GM04504 (cell line): ENCODE results near the gene GLRA1.
"Not testable (repeated sequence)": the region's sequence is repeated elsewhere in the genome, so short reads cannot be mapped to it uniquely, and the experiment has no call there.

Source experiments
- DNase-seq: peaks from one replicate; pipeline ENCODE4 v3.0.0-alpha.2; 2012; ENCODE audit warnings: low read depth

The GLRA1 gene

DNA sequence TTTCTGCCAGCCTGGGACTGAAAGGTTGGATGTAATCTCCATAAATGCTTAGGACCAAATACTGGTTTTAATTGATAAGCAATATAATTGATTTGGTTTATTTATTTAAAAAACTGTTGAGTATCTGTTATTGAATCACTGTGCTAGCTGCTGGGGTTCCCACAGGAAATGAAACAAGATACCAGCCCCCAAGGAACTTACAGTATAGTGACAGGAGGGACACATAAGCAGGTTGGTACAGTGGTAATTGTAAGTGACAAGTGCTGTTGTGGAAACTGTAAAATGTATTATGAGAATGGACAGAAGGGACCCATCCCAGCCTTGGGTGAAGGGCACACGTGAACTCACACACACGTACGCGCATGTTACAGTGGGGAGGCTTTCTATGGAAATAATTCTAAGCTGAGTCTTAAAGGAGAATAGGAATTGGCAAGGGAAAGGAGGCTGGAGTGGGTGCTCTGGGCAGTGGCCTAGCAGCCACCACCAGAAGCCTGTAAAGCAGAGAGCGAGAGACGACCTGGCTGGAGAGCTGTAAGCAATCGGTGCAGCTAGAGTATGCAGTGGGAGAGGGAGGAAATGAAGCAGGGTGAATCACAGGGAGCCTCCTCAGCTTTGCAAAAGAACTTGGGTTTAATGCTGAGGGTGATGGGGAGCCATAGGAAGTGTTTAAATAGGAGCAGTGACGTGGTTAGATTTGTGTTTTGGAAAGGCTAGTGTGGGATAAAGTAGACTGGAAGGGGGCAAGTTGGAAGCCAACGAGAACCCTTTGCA is 39.3 kb downstream of the GLRA1 start:
- no peak for DNase-seq

DNA sequence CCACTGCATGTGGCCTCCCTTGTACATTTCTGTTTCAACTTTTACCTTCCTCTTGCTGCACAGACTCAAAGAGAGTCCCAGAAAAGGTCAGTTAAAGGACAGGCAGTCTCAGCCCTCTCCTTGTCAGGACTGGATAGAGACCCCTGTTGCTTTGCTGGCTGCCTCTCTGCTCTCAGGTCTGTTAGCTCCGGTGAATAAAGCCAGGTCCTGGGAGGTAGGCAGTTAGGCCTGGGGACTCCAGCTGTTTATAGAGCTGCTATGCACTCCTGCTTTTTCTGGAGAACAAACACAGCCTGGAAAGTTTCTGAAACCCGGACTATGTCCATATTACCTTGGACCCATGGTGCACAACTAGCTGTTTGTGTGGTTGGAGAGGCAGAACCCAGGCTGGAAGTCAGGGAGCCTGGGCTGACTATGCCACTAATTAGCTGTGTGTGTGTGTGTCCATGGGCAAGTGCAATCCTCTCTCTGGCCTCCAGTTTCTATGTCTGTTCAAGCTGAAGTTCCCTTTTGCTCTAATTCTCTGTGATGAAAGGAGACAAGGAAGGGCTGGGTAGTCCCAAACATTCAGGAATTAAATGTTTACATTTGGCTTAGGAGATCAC is 42.9 kb downstream of the GLRA1 start:
- DNase-seq: no peak

DNA sequence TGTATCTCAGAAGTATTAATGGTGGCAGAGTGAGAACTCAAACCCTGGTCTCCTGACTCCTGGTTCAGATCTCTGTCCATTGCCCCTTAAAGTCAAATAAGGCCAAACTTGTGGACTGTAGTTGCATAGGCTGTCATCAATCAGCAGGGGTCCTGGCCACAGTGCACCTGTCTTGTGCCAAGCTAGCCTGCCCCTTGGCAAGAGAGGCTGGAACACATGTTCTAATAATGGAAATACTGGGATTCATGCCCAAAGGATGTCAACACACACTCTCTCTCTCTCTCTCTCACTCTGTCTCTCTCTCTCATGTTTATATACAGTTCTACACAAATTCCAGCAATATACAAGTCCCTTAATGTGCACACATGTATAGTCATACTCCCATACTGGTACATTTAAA is 44.3 kb downstream of the GLRA1 start:
- no peak for DNase-seq

DNA sequence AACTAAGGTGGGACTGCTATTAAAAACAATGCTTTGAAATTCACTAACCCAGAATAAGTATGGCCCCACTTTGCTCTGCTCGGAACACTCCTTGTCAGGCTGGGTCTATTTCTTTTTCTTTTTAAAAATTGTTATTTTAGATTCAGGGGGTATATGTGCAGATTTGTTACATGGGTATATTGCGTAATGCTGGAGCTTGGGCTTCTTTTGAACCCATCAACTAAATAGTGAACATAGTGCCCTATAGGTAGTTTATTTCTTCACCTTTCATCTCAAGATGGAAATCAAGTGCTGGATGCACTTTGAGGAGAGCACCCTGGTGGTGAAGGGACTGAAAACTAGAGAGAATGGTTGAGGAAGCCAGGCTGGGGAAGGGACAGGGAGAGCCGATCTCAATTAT is 51.0 kb downstream of the GLRA1 start:
- no peak for DNase-seq

DNA sequence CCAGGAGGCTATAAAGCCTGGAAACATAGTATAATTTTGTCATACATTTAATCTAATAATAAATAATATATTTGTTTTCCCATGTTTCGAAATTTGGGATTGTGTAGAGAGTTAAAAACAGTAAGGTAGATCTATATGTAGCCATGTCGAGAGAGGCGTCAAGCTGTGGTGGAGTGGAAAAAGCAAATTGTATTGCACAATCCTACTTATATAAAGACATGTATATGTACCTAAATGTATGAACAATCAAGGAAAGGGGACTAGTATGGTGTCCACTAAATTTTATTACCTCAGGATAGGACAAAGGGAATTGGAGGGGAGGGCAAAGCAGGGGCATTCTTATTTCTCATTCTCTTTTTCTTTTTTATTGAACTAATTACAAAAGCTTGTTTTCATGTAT is 52.0 kb downstream of the GLRA1 start:
- no peak for DNase-seq

DNA sequence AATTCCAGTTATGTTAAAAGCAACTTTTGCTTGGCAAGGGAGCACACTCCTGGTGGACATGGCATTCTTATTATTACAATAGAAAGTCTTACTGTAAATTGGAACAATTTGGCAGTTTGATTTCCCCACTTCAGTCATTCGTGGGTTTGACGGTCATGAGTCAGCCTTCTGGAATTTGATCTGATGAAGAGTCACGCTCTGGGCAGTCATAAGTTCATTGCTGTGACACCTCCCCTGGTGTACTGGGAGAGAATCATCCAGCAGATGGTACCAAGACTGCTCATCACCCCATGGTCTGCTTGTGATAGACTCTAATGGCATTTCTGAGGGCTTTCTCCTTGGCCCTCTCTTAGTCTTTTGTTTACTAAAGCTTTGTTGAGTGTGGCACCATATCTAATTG is 53.8 kb downstream of the GLRA1 start:
- DNase-seq: peak; percentile 54

DNA sequence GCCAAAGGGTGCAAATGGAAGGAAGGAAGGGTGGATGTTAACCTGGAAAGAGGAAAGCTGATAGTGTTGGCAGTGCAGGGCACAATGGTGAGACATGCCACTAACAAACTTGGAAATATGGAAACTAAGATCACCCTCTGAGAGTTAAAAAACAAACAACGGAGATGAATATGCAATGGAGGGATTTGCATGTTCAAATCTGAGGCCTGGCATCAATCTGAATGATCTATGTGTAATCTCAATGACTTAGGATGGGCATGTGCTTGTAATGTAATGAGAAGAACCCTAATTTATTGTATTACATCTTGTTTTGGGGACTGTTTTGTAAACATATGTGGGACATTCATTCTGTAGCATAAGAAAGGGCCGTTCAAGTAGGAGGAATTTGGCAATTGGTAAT is 54.4 kb downstream of the GLRA1 start:
- no peak for DNase-seq

DNA sequence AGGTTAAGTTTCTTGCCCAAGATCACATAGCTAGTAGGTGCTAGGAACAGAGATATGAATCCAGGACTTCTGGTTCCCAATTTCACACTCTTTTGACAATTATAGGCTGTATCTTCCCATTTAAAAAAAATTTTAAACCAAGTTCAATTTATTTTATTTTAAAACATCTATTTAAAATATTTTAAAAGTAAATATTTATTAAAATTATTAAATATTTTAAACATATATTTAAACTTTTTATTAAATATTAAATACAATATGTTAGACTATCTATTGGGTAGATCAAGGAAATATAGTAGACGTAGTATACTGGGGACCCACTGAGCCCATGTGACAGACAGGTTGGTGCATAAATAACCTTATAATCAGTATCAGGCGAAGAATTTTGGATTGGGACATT is 54.8 kb downstream of the GLRA1 start:
- no peak for DNase-seq

DNA sequence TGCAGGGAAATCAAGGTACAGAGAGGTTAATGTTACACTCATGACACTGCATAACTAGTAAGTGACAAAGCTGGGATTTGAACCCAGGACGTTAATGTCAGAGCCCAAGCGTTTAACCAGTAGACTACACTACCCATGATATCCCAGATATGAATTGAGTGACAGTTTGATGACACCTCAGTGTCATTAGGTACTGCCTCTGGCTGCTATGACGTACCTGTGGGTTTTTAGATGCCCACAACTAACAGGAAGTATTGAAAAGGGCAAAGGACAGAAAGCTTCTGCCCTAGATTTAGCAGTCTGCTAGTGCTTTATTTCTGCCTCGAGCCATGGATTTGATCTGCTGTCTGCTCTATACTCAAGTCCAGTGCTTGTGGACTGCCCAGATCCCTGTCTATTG is 56.2 kb downstream of the GLRA1 start:
- DNase-seq: no peak

DNA sequence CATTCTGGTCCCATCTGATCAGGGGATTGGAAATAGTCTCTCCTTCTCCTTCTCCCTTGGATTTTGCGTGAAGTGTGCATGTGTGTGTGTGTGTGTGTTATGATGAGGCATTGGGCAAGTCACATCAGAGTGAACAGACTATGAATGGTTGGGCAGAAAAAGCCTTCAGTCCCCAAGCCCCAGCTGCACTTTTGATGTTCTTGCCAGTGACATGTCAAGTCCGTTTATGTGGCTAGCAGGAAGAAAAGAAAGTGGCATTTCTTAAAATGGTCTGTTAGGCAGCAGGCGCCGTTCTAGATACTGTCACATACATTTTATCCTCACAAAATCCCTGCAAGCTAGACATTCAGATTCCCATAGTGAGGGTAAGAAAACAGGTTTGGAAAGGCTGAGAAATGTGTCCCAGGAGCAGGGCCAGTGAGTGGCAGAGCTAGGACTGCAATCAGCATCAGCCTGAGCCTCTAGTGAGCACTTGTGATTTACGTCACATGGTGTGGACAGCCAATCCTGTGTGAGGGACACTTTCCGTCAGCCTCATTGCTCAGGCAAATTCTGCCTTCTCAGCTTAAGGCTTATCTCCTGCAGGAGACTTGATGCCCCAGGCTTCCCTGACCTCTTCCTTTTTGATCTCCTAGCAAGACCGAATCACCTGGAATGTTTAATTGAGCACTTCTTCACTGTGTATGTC is 60.4 kb downstream of the GLRA1 start:
- no peak for DNase-seq

DNA sequence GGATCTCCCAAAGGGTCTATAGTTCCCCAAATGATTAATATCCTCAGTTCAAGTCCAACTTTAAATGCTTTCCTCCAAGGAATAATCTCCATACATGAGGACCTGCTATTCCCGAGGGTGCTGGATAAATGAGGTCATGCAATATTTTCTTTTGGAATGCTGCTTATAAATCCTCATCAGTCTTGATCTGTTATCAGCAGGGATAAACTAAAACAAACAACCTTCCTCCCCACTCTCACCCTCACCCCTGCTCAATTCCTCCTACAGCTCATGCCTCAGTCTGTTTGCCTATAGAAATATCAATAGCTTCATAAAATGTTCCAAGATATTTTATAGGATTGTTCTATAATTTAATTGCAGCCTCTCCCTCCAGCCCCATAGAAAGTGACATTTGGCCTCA is 61.1 kb downstream of the GLRA1 start:
- DNase-seq: no peak

DNA sequence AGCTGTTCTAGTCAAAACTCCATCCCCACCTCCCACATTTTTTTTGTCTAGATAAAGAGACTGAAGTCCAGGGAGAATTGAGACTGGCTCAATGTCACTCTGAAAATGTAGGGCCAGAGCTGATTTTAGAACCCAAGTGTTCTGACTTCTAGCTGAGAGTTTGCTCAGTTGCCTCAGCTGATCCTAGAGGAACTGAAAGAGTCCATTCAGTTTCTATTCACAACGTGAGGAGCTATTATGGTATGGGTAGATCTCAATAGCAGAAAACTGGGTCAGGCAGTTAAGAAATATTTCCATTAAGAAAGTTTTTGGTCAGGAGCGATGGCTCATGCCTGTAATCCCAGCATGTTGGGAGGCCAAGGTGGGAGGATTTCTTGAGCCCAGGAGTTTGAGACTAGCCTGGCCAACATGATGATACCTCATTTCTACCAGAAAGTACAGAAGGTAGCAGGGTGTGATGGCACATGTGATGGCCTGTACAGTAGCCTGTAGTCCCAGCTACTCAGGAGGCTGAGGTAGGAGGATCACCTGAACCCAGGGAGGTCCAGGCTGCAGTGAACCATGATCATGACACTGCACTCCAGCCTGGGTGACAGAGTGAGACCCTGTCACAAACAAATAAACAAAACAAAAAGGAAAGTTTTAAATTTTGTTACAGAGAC is 61.7 kb downstream of the GLRA1 start:
- DNase-seq: no peak

DNA sequence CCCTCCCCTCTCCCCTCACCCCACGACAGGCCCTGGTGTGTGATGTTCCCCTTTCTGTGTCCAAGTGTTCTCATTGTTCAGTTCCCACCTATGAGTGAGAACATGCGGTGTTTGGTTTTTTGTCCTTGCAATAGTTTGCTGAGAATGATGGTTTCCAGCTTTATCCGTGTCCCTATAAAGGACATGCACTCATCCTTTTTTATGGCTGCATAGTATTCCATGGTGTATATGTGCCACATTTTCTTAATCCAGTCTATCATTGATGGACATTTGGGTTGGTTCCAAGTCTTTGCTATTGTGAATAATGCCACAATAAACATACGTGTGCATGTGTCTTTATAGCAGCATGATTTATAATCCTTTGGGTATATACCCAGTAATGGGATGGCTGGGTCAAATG is 63.8 kb downstream of the GLRA1 start:
- not testable (repeated sequence) for DNase-seq

DNA sequence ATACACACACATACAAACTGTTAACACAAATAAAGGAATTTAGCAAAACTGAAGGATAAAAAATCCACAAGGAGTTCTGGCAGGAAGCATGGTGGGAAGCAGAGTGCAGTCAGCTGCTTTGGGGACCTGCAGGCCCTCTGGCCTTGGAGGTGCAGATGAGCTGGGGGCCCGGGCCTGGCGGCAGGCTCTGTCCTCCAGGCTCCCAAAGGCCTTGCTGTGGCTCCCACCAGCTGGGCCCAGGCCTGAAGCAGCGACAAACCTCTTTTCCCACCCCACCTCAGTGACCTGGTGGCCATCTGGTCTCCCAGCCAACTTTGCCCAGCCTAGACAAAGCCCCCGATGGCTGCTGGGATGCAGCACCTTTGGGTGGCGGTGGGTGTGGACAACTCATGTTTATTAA is 67.8 kb downstream of the GLRA1 start:
- DNase-seq: no peak

DNA sequence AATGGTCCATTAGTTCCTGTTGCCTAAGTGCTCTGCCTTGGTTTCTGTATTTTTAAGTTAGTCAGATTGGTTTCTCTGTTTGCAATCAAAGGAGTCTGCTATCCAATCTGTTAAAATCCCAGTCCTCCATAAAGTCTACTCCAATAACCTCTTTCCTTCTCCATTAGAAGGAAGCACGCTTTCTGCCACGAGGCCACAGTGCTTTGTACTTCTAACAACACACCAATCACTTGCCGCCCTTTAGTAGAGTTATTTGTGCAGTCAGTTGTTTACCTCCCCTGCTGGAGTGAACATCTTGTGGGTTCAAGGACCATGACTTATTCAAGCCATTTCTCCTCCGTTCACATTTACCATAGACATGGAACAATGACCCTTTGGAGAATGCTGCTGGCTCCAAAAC is 69.0 kb downstream of the GLRA1 start:
- DNase-seq: no peak

DNA sequence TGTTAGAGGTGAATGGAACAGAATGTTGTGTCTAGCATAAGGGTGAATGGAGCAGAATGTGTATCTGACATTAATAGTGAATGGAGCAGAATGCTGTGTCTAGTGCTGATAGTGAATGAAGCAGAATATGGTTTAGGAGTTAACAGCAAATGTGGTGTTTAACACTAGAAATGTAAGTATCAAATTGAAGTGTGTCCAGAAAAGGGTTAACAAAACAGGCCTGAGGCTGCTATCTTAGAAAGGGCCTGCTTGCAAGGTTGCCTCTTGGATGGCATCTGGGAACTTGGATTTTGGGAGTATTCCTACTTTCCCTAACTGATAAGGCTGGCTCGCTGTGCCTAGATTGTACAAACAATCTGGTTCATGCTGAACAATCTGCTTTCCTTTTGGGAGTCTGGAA is 76.8 kb downstream of the GLRA1 start:
- no peak for DNase-seq

DNA sequence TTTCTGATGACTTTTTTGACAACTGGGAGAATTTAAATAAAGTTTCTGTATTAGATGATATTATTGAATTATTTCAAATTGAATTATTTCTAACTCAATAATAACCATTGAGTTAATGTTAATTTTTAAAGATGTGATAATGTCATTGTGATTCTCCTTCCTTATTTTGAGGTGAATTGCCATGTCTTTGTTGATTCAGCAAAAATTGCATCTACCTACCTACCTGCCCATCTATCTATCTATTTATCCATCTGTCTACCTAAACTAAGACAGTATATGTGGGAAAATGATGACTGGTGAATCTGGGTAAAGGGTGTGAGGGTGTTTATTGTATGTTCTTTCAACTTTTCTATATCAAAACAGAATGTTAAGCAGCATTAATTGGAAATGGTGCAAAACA is 77.9 kb downstream of the GLRA1 start:
- DNase-seq: no peak

DNA sequence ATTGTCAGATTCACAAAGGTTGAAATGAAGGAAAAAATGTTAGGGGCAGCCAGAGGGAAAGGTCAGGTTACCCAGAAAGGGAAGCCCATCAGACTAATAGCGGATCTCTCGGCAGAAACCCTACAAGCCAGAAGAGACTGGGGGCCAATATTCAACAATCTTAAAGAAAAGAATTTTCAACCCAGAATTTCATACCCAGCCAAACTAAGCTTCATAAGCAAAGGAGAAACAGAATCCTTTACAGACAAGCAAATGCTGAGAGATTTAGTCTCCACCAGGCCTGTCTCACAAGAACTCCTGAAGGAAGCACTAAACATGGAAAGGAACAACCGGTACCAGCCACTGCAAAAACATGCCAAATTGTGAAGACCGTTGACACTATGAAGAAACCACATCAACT is 91.8 kb downstream of the GLRA1 start:
- DNase-seq: not testable (repeated sequence)

DNA sequence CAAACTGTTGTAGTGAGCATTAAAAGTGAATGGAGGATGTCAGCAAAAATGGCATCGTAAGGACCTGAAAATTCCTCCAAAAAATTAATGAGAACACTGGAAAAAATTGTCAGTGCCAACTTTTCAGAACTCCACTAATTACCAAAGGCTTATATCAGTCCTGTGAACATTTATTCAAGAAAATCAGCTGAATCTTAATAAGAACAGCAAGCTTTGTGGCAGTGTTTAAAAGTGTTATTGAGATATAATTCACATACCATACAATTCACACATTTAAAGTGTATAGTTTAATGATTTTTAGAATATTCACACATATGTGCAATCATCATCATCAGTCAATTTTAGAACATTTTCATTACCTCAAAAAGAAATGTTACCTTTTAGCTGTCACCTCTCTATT is 95.3 kb downstream of the GLRA1 start:
- no peak for DNase-seq

DNA sequence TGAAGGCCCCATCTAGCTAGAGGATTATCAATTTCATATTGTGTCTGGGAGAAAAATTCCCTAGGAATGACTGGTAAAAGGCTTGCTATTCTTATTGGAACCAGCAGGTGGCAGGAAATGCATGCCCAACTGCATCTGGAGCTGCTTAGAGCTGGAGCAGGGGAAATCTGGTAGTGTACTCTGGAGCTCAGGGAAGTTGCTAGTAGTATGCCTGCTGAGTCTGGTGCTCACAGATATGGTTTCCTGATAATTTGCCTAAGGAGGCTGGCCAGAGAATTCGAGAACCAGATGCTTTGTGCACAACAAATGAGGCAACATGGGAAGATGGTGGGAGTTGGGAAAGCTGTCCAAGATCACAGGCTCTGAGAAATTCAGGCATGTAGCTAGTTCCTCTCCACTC is 99.2 kb downstream of the GLRA1 start:
- DNase-seq: no peak

DNA sequence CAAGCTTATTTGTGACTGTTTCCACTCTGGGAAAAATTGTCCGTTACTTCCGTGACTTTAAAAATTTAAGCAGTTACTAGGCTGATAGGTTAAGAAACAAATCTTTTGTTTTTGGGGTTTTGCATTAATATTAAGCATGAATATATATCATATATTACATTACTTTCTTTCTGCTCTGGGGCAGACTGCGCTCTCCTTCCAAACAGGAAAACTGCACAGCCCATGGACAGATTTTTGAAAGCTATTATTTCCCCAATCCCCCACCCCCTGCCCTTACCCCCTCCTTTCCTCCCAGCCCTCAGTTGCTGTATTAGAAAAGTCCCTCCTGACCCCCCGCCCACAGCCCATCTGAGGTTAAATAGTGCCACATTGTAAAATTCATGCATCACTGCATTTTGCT is 102.5 kb downstream of the GLRA1 start:
- DNase-seq: no peak

DNA sequence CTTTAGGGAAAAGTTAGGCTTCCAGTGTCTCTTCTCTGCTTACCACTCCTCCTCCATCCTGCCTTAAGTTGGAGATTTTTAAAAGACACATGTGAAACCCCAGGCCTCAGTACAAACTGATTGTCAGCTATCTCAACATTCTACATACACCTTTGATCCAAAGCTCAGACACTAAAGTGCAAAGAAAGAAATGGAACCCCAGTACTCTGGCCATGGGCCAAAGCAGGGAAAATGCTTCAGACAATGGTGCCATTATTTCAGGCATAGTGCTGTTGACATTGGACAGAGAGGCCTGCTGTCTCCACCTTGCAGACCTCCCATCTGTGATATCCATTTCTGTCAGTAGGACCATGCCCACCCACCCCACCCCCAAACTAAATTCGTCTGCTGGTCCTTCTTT is 103.7 kb downstream of the GLRA1 start:
- DNase-seq: no peak

DNA sequence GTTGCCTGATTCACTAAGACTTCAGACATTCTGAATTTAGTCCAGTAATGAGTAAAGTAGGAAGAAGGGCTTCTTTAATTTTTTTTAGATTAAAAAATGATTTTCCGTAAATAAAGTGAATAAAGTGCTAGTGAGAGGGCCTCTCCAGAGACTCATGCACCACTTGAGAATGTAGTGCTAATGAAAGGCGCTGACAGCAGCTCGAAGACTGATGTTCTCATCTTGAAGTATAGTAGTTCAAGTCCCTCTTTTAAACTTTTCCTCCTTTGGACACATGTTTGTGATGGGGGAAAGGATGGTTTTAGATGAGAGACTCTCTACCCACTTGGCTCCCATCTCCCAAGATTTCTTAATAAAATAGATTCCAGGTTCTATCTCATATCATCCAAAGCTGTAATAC is 104.4 kb downstream of the GLRA1 start:
- DNase-seq: no peak
